H1 (cell line): ENCODE measurements around the gene SMARCB1. TPM values are rescaled to one million over a fixed set of nuclear protein-coding genes. Genes with fewer than 3 reads are reported as not detected.

Experiments used
- PHF8 ChIP-seq: fragments of 200-600 bp; sonication (generic); conservative IDR thresholded peaks from 2 replicates; pipeline ENCODE4 v1.7.1; 2012; ENCODE audit warnings: low read depth, mild to moderate bottlenecking, inconsistent platforms, low read length, moderate library complexity
- SIX5 ChIP-seq: IDR thresholded peaks from 2 replicates; pipeline ENCODE4 v1.6.1; 2011; ENCODE audit warnings: mild to moderate bottlenecking, low read depth, low read length
- polyA plus RNA-seq, 7 experiments: library from polyadenylated mRNA; depleted of rRNA in 3 of 7; stranded (reverse) in 5 of 7; unstranded in 2 of 7; fragments of >200 nt in 5 of 7; fragments of 200-250 nt in 2 of 7; gene quantifications; 1 replicate in 5 of 7; 2 replicates in 1 of 7; 4 replicates in 1 of 7; pipeline versions ENCODE4 v1.2.1 to v1.2.3, GENCODE V29; 2011 to 2013; ENCODE audit warnings: missing spikeins in 2 of 7, mixed read lengths in 2 of 7
- total RNA-seq: library from RNA; stranded (reverse); fragmentation: NEBNext Ultra II Directional; extraction: Animal tissue kit (Norgen Biotek cat#: 25700); gene quantifications from 2 replicates; pipeline ENCODE4 v1.2.1, GENCODE V29; 2021

SMARCB1 gene
- total and polyA plus RNA-seq, 2 of the 8 experiments (the other 6 are each of a cell fraction or from before 2014, with no cell fraction given), result 116 to 145 TPM

DNA sequence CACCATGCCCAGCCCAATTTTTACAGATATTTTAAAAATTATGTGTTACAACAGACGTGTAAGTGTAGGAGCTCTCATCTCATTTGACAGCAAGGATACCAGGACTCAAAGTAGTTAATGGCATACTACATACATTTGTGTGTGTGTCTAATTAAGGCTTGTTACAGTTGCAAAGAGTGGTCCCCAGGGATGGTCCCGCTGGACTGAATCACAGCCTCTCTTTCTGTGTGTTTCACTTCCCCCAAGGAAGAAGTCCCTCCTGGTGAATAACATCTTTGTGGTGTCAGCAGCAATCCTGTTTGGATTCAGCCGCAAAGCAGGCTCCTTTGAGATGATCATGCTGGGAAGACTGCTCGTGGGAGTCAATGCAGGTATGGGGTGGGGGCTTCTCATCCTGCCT, 88.1 kb downstream of the SMARCB1 start (continued):
- no peak for TF ChIP-seq SIX5
- TF ChIP-seq PHF8, result no peak
